GM23338 (cell line): ENCODE data around the gene BANP. TPM values are rescaled to one million over a fixed set of nuclear protein-coding genes. Genes with fewer than 3 reads are reported as not detected.
"Not testable (repeated sequence)": the region's sequence is repeated elsewhere in the genome, so short reads cannot be mapped to it uniquely, and the experiment has no call there.

Experiments
- ATAC-seq: fragments of 200-7000 bp; cut with Tn5 transposase; 3 replicates; pipeline ENCODE4 v1.9.1; 2020
- DNase-seq: peaks from one replicate; pipeline ENCODE4 v3.0.0-alpha.2; 2015; ENCODE audit warnings: low spot score
- H2AFZ ChIP-seq: fragments of 200-600 bp; sonication (generic); 2 replicates; pipeline ENCODE4 v1.8.0; 2016; ENCODE audit warnings: antibody characterized with exemption, mild to moderate bottlenecking, moderate library complexity
- H3F3A ChIP-seq: fragments of 200-600 bp; sonication (generic); replicated peaks from 2 replicates; pipeline ENCODE4 v1.8.0; 2017; ENCODE audit warnings: antibody characterized with exemption, mixed run types, low read depth
- H3K27ac ChIP-seq: fragments of 200-600 bp; sonication (generic); 2 replicates; pipeline ENCODE4 v1.6.1; 2016; ENCODE audit warnings: low read depth
- H3K27me3 ChIP-seq: fragments of 200-600 bp; sonication (generic); 2 replicates; pipeline ENCODE4 v1.8.0; 2016; ENCODE audit warnings: mild to moderate bottlenecking, mixed run types, moderate library complexity; ENCODE audit not compliant: insufficient read depth
- H3K36me3 ChIP-seq: fragments of 200-600 bp; sonication (generic); 2 replicates; pipeline ENCODE4 v1.8.0; 2016; ENCODE audit warnings: mild to moderate bottlenecking; ENCODE audit not compliant: insufficient read depth
- H3K4me1 ChIP-seq: fragments of 200-600 bp; sonication (generic); 2 replicates; pipeline ENCODE4 v1.8.0; 2016; ENCODE audit warnings: mild to moderate bottlenecking, moderate library complexity; ENCODE audit not compliant: insufficient read depth
- H3K4me2 ChIP-seq: fragments of 200-600 bp; sonication (generic); 2 replicates; pipeline ENCODE4 v1.7.1; 2017; ENCODE audit warnings: mixed run types
- H3K4me3 ChIP-seq: fragments of 200-600 bp; sonication (generic); 2 replicates; pipeline ENCODE4 v1.6.1; 2016; ENCODE audit warnings: mixed run types
- H3K79me2 ChIP-seq: fragments of 200-600 bp; sonication (generic); replicated peaks from 2 replicates; pipeline ENCODE4 v1.8.0; 2017; ENCODE audit warnings: mild to moderate bottlenecking; ENCODE audit not compliant: insufficient read depth
- H3K9me2 ChIP-seq: fragments of 200-600 bp; sonication (generic); 2 replicates; pipeline ENCODE4 v1.8.0; 2017; ENCODE audit not compliant: insufficient read depth
- H4K20me1 ChIP-seq: fragments of 200-600 bp; sonication (generic); replicated peaks from 2 replicates; pipeline ENCODE4 v1.8.0; 2017; ENCODE audit warnings: mild to moderate bottlenecking; ENCODE audit not compliant: insufficient read depth
- H3K27ac Mint-ChIP-seq: 2 replicates; pipeline ENCODE4 v1.8.0; 2020; ENCODE audit warnings: inconsistent platforms, mild to moderate bottlenecking, moderate library complexity, mixed read lengths
- H3K27me3 Mint-ChIP-seq: 3 replicates; pipeline ENCODE4 v1.8.0; 2022; ENCODE audit warnings: low read depth, mild to moderate bottlenecking, moderate library complexity, mixed read lengths, inconsistent platforms; ENCODE audit not compliant: insufficient read depth, poor library complexity
- H3K36me3 Mint-ChIP-seq: 3 replicates; pipeline ENCODE4 v1.8.0; 2021; ENCODE audit warnings: low read depth, mild to moderate bottlenecking, inconsistent platforms, moderate library complexity, mixed read lengths
- H3K4me1 Mint-ChIP-seq: 3 replicates; pipeline ENCODE4 v1.8.0; 2020; ENCODE audit warnings: mild to moderate bottlenecking, inconsistent platforms, mixed read lengths
- H3K4me3 Mint-ChIP-seq: 3 replicates; pipeline ENCODE4 v1.8.0; 2021; ENCODE audit warnings: moderate library complexity, mild to moderate bottlenecking, inconsistent platforms, mixed read lengths
- H3K9me3 Mint-ChIP-seq: 3 replicates; pipeline ENCODE4 v1.8.0; 2020; ENCODE audit warnings: moderate library complexity, mild to moderate bottlenecking, inconsistent platforms, mixed read lengths
- polyA plus RNA-seq: library from polyadenylated mRNA; unstranded; fragments of >200 nt; fragmentation: Nextera tagmentation; extraction: Ambion mirVana; gene quantifications from 2 replicates; pipeline ENCODE4 v1.2.1, GENCODE V29; 2016
- total RNA-seq: library from RNA; depleted of rRNA; stranded (reverse); fragments of >200 nt; shearing (Covaris generic); gene quantifications from 2 replicates; pipeline ENCODE4 v1.2.3, GENCODE V29; 2014
- TF ChIP-seq, protein P1 (sequence below): fragments of 250-450 bp; sonication (Bioruptor Pico); IDR thresholded peaks from 2 replicates; pipeline ENCODE4 v1.5.0; 2020; ENCODE audit warnings: mild to moderate bottlenecking, moderate library complexity
- TF ChIP-seq, protein P2 (sequence below): IDR thresholded peaks from one replicate; pipeline ENCODE4 v1.6.1; 2018; ENCODE audit warnings: antibody characterized with exemption; ENCODE audit not compliant: unreplicated experiment

The BANP gene
- total and polyA plus RNA-seq, 2 experiments from 2014 or later = 22.3 to 48.0 TPM

DNA sequence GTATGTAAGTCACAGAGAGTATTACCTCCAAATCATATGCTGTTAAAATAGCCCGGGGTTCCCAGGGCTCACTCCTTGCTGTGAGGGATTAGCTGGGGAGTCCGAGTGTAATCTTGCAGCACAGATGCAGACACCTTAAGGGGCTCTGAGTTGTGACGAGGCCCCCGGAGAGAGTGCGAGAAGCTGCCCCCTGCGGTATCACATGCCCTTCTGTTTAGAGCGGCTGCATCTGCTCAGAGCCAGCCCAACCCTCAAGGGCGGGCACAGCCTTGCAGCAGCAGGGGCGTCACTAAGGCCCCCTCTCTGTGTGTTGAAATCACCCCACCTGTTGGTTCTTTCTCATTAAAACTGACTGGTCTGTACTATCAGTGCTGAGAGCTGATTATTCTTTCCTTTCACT lies 37.4 kb downstream of the BANP start:
- H3K27me3 Mint-ChIP-seq, H3K9me2 ChIP-seq, DNase-seq, H3K9me3 Mint-ChIP-seq, H4K20me1 ChIP-seq, H3K4me3 Mint-ChIP-seq, H3K27ac Mint-ChIP-seq, H3K36me3 ChIP-seq, H3K4me1 ChIP-seq, H2AFZ ChIP-seq, H3K27me3 ChIP-seq, H3K4me2 ChIP-seq, H3F3A ChIP-seq, H3K4me3 ChIP-seq: not testable (repeated sequence)
- Histone ChIP-seq H3K27ac (peak overlapping the region; percentile 76; the same call in 1 of the 2 replicates), H3K79me2 (peaks cover 19% of the 10 kb centered on the region)
- Mint-ChIP-seq H3K4me1 (peaks cover 10% of the 10 kb centered on the region), H3K36me3 (peaks cover 12% of the 10 kb centered on the region)
- ATAC-seq = peak; percentile 91

DNA sequence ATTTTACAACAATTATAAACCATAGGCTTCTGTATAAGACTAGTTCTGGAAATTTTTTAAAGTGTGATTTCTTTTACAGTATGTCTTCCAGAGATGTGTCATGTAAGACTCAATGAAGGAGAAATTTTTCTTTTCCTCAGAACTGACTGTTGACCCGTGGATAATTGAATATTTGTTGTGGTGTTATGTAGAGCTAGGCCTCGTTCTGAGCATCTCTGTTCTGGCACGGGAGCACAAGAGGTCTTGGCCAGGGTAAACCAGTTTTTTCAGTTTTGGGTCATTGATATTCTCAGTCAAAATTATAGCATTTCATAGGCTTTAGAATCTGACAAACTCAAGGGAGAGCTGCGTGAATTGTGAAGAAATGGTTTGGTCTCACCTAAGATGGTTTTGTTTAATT lies 39.0 kb downstream of the BANP start:
- H3F3A ChIP-seq, H3K27ac Mint-ChIP-seq, DNase-seq, H3K36me3 Mint-ChIP-seq, H2AFZ ChIP-seq, H3K4me3 Mint-ChIP-seq, H3K27me3 Mint-ChIP-seq, H3K27me3 ChIP-seq, H4K20me1 ChIP-seq, H3K4me3 ChIP-seq, H3K36me3 ChIP-seq, H3K4me1 ChIP-seq, ATAC-seq, H3K9me3 Mint-ChIP-seq, H3K9me2 ChIP-seq, H3K4me2 ChIP-seq, H3K27ac ChIP-seq: not testable (repeated sequence)
- peaks cover 29% of the 10 kb centered on the region for H3K79me2 ChIP-seq
- peaks cover 10% of the 10 kb centered on the region for H3K4me1 Mint-ChIP-seq

DNA sequence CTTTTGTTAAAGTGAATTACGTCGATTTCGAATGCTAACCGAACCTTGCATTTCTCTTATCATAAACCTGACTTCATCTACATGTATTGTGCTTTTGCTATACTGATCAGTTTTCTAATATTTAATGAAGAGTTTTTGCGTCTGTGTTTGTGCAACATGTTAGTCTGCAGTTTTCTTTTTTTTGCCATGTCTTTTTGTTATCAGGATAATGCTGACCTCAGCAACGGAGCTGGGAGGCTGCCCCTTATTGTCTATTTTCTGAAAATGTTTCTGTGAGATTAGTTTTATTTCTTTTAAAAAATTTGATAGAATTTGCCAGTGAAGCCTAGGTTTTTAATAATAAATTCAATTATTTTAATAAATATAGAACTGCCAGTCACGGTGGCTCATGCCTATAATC lies 40.9 kb downstream of the BANP start:
- H3K27me3 ChIP-seq, H2AFZ ChIP-seq, H3K27ac ChIP-seq, H3K4me3 ChIP-seq, H3K9me3 Mint-ChIP-seq, H4K20me1 ChIP-seq, H3K9me2 ChIP-seq, H3K27me3 Mint-ChIP-seq, H3K4me1 ChIP-seq, DNase-seq, H3K4me3 Mint-ChIP-seq, H3K36me3 Mint-ChIP-seq, H3K36me3 ChIP-seq, ATAC-seq, H3K4me2 ChIP-seq, H3K27ac Mint-ChIP-seq, H3F3A ChIP-seq: not testable (repeated sequence)
- peaks cover 10% of the 10 kb centered on the region for H3K4me1 Mint-ChIP-seq
- H3K79me2 ChIP-seq = peaks cover 37% of the 10 kb centered on the region

DNA sequence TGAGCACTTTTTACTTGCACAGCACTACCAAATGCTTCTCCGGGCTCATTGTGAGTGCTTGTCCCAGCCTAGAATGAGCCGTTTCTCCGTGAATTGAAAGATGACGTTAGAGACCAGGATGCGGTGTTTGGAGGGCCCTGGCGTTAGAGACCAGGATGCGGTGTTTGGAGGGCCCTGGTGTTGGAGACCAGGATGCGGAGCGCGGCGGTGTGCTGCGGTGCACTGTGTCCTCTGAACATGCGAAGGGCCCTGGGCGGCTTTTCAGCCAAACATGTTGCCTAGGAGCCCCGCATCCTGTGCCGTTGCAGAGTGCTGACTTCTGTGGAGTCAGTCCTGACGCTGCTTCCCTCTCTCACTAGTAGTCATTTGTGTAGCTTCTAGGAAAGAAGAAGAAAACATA lies 42.7 kb downstream of the BANP start:
- Mint-ChIP-seq H3K4me1 (peaks cover 5% of the 10 kb centered on the region), H3K27ac (no peak overlapping the region), H3K36me3 (peaks cover 9% of the 10 kb centered on the region), H3K27me3 (no peaks in the 10 kb centered on the region), H3K4me3 (no peak overlapping the region), H3K9me3 (no peaks in the 10 kb centered on the region)
- Histone ChIP-seq H3K9me2 (no peaks in the 10 kb centered on the region), H3K4me3 (no peak overlapping the region), H3K79me2 (peaks cover 40% of the 10 kb centered on the region), H3K27me3 (no peaks in the 10 kb centered on the region), H3K27ac (no peak overlapping the region), H3K36me3 (no peaks in the 10 kb centered on the region), H2AFZ (no peak overlapping the region), H3K4me2 (no peak overlapping the region), H4K20me1 (no peaks in the 10 kb centered on the region), H3K4me1 (no peaks in the 10 kb centered on the region), H3F3A (peaks cover 4% of the 10 kb centered on the region; the same call in 1 of the 2 replicates)
- no peak for ATAC-seq
- DNase-seq = no peak
- TF ChIP-seq, protein P1, sequence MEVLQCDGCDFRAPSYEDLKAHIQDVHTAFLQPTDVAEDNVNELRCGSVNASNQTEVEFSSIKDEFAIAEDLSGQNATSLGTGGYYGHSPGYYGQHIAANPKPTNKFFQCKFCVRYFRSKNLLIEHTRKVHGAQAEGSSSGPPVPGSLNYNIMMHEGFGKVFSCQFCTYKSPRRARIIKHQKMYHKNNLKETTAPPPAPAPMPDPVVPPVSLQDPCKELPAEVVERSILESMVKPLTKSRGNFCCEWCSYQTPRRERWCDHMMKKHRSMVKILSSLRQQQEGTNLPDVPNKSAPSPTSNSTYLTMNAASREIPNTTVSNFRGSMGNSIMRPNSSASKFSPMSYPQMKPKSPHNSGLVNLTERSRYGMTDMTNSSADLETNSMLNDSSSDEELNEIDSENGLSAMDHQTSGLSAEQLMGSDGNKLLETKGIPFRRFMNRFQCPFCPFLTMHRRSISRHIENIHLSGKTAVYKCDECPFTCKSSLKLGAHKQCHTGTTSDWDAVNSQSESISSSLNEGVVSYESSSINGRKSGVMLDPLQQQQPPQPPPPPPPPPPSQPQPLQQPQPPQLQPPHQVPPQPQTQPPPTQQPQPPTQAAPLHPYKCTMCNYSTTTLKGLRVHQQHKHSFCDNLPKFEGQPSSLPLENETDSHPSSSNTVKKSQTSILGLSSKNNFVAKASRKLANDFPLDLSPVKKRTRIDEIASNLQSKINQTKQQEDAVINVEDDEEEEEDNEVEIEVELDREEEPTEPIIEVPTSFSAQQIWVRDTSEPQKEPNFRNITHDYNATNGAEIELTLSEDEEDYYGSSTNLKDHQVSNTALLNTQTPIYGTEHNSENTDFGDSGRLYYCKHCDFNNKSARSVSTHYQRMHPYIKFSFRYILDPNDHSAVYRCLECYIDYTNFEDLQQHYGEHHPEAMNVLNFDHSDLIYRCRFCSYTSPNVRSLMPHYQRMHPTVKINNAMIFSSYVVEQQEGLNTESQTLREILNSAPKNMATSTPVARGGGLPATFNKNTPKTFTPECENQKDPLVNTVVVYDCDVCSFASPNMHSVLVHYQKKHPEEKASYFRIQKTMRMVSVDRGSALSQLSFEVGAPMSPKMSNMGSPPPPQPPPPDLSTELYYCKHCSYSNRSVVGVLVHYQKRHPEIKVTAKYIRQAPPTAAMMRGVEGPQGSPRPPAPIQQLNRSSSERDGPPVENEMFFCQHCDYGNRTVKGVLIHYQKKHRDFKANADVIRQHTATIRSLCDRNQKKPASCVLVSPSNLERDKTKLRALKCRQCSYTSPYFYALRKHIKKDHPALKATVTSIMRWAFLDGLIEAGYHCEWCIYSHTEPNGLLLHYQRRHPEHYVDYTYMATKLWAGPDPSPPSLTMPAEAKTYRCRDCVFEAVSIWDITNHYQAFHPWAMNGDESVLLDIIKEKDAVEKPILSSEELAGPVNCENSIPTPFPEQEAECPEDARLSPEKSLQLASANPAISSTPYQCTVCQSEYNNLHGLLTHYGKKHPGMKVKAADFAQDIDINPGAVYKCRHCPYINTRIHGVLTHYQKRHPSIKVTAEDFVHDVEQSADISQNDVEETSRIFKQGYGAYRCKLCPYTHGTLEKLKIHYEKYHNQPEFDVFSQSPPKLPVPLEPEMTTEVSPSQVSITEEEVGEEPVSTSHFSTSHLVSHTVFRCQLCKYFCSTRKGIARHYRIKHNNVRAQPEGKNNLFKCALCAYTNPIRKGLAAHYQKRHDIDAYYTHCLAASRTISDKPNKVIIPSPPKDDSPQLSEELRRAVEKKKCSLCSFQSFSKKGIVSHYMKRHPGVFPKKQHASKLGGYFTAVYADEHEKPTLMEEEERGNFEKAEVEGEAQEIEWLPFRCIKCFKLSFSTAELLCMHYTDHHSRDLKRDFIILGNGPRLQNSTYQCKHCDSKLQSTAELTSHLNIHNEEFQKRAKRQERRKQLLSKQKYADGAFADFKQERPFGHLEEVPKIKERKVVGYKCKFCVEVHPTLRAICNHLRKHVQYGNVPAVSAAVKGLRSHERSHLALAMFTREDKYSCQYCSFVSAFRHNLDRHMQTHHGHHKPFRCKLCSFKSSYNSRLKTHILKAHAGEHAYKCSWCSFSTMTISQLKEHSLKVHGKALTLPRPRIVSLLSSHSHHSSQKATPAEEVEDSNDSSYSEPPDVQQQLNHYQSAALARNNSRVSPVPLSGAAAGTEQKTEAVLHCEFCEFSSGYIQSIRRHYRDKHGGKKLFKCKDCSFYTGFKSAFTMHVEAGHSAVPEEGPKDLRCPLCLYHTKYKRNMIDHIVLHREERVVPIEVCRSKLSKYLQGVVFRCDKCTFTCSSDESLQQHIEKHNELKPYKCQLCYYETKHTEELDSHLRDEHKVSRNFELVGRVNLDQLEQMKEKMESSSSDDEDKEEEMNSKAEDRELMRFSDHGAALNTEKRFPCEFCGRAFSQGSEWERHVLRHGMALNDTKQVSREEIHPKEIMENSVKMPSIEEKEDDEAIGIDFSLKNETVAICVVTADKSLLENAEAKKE (CRISPR knock-in tag) = no peak
- TF ChIP-seq, protein P2, sequence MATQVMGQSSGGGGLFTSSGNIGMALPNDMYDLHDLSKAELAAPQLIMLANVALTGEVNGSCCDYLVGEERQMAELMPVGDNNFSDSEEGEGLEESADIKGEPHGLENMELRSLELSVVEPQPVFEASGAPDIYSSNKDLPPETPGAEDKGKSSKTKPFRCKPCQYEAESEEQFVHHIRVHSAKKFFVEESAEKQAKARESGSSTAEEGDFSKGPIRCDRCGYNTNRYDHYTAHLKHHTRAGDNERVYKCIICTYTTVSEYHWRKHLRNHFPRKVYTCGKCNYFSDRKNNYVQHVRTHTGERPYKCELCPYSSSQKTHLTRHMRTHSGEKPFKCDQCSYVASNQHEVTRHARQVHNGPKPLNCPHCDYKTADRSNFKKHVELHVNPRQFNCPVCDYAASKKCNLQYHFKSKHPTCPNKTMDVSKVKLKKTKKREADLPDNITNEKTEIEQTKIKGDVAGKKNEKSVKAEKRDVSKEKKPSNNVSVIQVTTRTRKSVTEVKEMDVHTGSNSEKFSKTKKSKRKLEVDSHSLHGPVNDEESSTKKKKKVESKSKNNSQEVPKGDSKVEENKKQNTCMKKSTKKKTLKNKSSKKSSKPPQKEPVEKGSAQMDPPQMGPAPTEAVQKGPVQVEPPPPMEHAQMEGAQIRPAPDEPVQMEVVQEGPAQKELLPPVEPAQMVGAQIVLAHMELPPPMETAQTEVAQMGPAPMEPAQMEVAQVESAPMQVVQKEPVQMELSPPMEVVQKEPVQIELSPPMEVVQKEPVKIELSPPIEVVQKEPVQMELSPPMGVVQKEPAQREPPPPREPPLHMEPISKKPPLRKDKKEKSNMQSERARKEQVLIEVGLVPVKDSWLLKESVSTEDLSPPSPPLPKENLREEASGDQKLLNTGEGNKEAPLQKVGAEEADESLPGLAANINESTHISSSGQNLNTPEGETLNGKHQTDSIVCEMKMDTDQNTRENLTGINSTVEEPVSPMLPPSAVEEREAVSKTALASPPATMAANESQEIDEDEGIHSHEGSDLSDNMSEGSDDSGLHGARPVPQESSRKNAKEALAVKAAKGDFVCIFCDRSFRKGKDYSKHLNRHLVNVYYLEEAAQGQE = no peak
